Endothelial cell of umbilical vein (primary cell): ENCODE measurements around the gene CSNK1E. TPM values are rescaled to one million over a fixed set of nuclear protein-coding genes. Genes with fewer than 3 reads are reported as not detected.

Experiments used
- BruUV-seq: library from RNA; stranded (reverse); fragments of 400-500 nt; replicated peaks from 2 replicates; lab custom pipeline; 2021; lab: Mats Ljungman, UMichigan
- CTCF ChIA-PET: fragments of 300-600, 350-600 bp; sonication (Branson Sonifier 250); formaldehyde crosslinking; loops from one replicate; lab custom pipeline; 2021; ENCODE audit warnings: antibody characterized with exemption, inconsistent platforms; lab: Charles Lee
- POLR2A ChIA-PET: fragments of 300-600, 350-600 bp; sonication (Branson Sonifier 250); formaldehyde crosslinking; loops from one replicate; lab custom pipeline; 2021; ENCODE audit warnings: antibody characterized with exemption, inconsistent platforms; lab: Charles Lee
- DNase-seq: peaks from one replicate; pipeline ENCODE4 v3.0.0-alpha.2; 2011; ENCODE audit warnings: low read depth, low spot score
- FAIRE-seq: peaks from 2 replicates; lab custom pipeline; 2011; peaks lifted over from hg19 to GRCh38; lab: Jason Lieb, UNC
- H2AFZ ChIP-seq: 2 replicates; pipeline ENCODE4 v1.6.0; 2012; ENCODE audit warnings: low read depth, low read length, control low read depth, inconsistent platforms
- H3K27ac ChIP-seq: 2 replicates; pipeline ENCODE4 v1.5.1; 2011; ENCODE audit warnings: low read depth, mild to moderate bottlenecking, control low read depth, low read length, moderate library complexity; ENCODE audit not compliant: insufficient read depth
- H3K27me3 ChIP-seq, 2 experiments: 2 replicates each; pipeline versions ENCODE4 v1.6.0 to v1.6.1; 2011; ENCODE audit warnings: low read length in 2 of 2, mixed read lengths in 1 of 2; ENCODE audit not compliant: control insufficient read depth in 2 of 2, insufficient read depth in 2 of 2
- H3K36me3 ChIP-seq, 2 experiments: 2 replicates in 1 of 2; 3 replicates in 1 of 2; pipeline ENCODE4 v1.5.1; 2011; ENCODE audit warnings: low read length in 2 of 2, mild to moderate bottlenecking in 1 of 2, moderate library complexity in 1 of 2; ENCODE audit not compliant: control insufficient read depth in 2 of 2, insufficient read depth in 2 of 2; ENCODE audit errors: extremely low read depth in 1 of 2
- H3K4me1 ChIP-seq: 3 replicates; pipeline ENCODE4 v1.5.1; 2011; ENCODE audit warnings: mild to moderate bottlenecking, low read length; ENCODE audit not compliant: control insufficient read depth, insufficient read depth; ENCODE audit errors: extremely low read depth
- H3K4me2 ChIP-seq: 2 replicates; pipeline ENCODE4 v1.6.1; 2011; ENCODE audit warnings: low read length, control low read depth, mixed read lengths; ENCODE audit not compliant: insufficient read depth
- H3K4me3 ChIP-seq, 3 experiments: fragments of 200-600 bp in 1 of 3; sonication (generic), shearing (Covaris generic) in 1 of 3; replicated peaks in 1 of 3; 2 replicates each; pipeline ENCODE4 v1.5.1; 2011 to 2016; ENCODE audit warnings: control low read depth in 3 of 3, low read length in 3 of 3, mild to moderate bottlenecking in 2 of 3, inconsistent platforms in 1 of 3, low read depth in 1 of 3, moderate library complexity in 1 of 3; ENCODE audit not compliant: insufficient read depth in 1 of 3
- H3K79me2 ChIP-seq: 2 replicates; pipeline ENCODE4 v1.6.0; 2012; ENCODE audit warnings: low read length, inconsistent platforms; ENCODE audit not compliant: control insufficient read depth, insufficient read depth
- H3K9ac ChIP-seq: replicated peaks from 2 replicates; pipeline ENCODE3; 2011; ENCODE audit warnings: low read length, control low read depth; ENCODE audit not compliant: insufficient read depth; ENCODE audit errors: extremely low read depth
- H3K9me1 ChIP-seq: replicated peaks from 3 replicates; pipeline ENCODE4 v1.6.0; 2011; ENCODE audit warnings: mild to moderate bottlenecking, low read length; ENCODE audit not compliant: control insufficient read depth, insufficient read depth; ENCODE audit errors: extremely low read depth
- H3K9me3 ChIP-seq: replicated peaks from 2 replicates; pipeline ENCODE4 v1.5.1; 2012; ENCODE audit warnings: low read length, inconsistent platforms; ENCODE audit not compliant: control insufficient read depth, insufficient read depth
- H4K20me1 ChIP-seq: replicated peaks from 2 replicates; pipeline ENCODE3; 2011; ENCODE audit warnings: mild to moderate bottlenecking, low read length; ENCODE audit not compliant: control insufficient read depth, insufficient read depth; ENCODE audit errors: extremely low read depth
- CTCF ChIP-seq, 2 donors: IDR thresholded peaks; 1 replicate in 1 of 2; 2 replicates in 1 of 2; pipeline ENCODE4 v1.5.1; 2011; ENCODE audit warnings: low read length in 2 of 2, mild to moderate bottlenecking in 2 of 2, moderate library complexity in 2 of 2, control low read depth in 1 of 2, inconsistent platforms in 1 of 2, low read depth in 1 of 2; ENCODE audit not compliant: insufficient read depth in 1 of 2; ENCODE audit errors: extremely low read depth in 1 of 2
- EZH2 ChIP-seq: IDR thresholded peaks from 2 replicates; pipeline ENCODE4 v1.6.1; 2012; ENCODE audit warnings: borderline replicate concordance, low read depth, mild to moderate bottlenecking, moderate library complexity, low read length, inconsistent platforms; ENCODE audit not compliant: severe bottlenecking
- FOS ChIP-seq: IDR thresholded peaks from 2 replicates; pipeline ENCODE4 v1.6.1; 2011; ENCODE audit warnings: mild to moderate bottlenecking, low read length, moderate library complexity, borderline replicate concordance; ENCODE audit not compliant: insufficient read depth
- GATA2 ChIP-seq: IDR thresholded peaks from 2 replicates; pipeline ENCODE4 v1.7.0; 2011; ENCODE audit warnings: low read depth, mild to moderate bottlenecking, moderate library complexity, mixed read lengths, low read length; ENCODE audit not compliant: insufficient read length, insufficient read depth
- JUN ChIP-seq: IDR thresholded peaks from 2 replicates; pipeline ENCODE4 v1.6.1; 2011; ENCODE audit warnings: borderline replicate concordance, low read depth; ENCODE audit not compliant: insufficient read length, insufficient read depth
- MAX ChIP-seq: IDR thresholded peaks from 2 replicates; pipeline ENCODE4 v1.6.1; 2011; ENCODE audit not compliant: insufficient read depth, insufficient read length
- MYC ChIP-seq: IDR thresholded peaks from one replicate; pipeline ENCODE4 v1.6.1; 2011; ENCODE audit warnings: mild to moderate bottlenecking, low read depth, low read length
- POLR2A ChIP-seq: IDR thresholded peaks from 2 replicates; pipeline ENCODE4 v1.6.1; 2012; ENCODE audit warnings: low read depth, mild to moderate bottlenecking, control low read depth, low read length
- POLR2AphosphoS5 ChIP-seq: IDR thresholded peaks from 2 replicates; pipeline ENCODE4 v1.6.1; 2012; ENCODE audit warnings: low read depth, mild to moderate bottlenecking, control low read depth, low read length, moderate library complexity; ENCODE audit not compliant: insufficient read depth
- dilution Hi-C: fragments of 300-500 bp; cut with MboI; formaldehyde crosslinking; loops from one replicate; pipeline ENCODE4 v1.15.0; 2019; ENCODE audit warnings: low sequenced_read_pairs; ENCODE audit not compliant: extremely low pct_ligation_motif_present
- intact Hi-C: fragments of 100-400 bp; cut with micrococcal nuclease; formaldehyde crosslinking; loops from one replicate; pipeline ENCODE4 v1.10.0; 2022
- polyA plus RNA-seq, 4 experiments: library from polyadenylated mRNA; depleted of rRNA in 3 of 4; stranded (reverse) in 3 of 4; unstranded in 1 of 4; fragments of >200 nt; gene quantifications; 2 replicates each; pipeline versions ENCODE4 v1.2.1 to v1.2.3, GENCODE V29; 2011 to 2012; ENCODE audit warnings: missing spikeins in 1 of 4
- total RNA-seq: library from RNA; stranded (reverse); gene quantifications from 2 replicates; pipeline ENCODE4 v1.2.3, GENCODE V29; 2021

The CSNK1E gene
- total and polyA plus RNA-seq, 2 donors (not counting 3 experiments of a cell fraction or from before 2014, with no cell fraction given), result 259 to 262 TPM

DNA sequence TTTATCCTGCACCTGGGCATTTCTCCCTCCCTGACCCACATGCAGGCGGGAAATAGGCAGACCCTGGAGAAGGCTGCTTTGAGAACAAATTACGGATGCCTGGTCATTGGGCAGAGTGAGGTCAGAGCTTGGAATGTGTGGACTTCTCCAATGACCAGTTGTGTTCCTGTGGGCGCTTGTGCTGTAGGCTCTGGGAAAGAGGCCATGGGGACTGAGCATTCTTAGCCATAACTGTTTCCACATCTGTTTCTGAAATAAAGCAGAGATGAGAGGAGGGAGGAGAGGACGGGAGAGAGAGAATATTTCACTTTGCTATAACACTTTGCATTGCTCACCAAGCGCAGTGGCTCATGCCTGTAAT lies 33.2 kb downstream of the CSNK1E start:
- Histone ChIP-seq H3K4me1 (peaks cover 3% of the 10 kb centered on the region), H3K4me2 (no peak overlapping the region)

DNA sequence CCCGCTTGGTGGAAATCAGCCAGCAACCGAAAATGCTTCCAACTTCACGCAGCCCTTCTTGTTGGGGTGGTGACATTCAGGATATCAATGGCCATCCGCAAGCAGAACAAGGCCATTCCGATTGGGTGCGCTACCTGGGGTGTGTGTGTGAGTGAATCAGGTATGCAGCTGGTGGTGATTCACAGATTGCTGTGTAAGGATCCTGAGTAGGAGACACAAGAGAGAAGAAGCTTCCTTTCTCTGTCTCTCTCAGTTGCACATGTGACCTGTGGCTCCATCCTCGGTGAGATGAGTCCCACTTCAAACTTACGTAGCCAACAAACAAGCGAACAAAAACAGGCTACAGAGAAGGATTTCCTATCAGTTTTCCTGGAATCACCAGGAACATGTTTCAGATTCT lies 34.8 kb downstream of the CSNK1E start:
- POLR2A ChIA-PET, result no interaction called here
- Histone ChIP-seq H3K4me1 (peaks cover 3% of the 10 kb centered on the region), H3K27me3 (no peaks in the 10 kb centered on the region), H3K9me1 (no peaks in the 10 kb centered on the region), H3K4me2 (no peak overlapping the region), H4K20me1 (no peaks in the 10 kb centered on the region), H3K36me3 (no peaks in the 10 kb centered on the region), H3K27ac (no peak overlapping the region), H3K4me3 (no peak overlapping the region), H3K9me3 (no peaks in the 10 kb centered on the region), H3K79me2 (no peaks in the 10 kb centered on the region), H3K9ac (no peak overlapping the region), H2AFZ (no peak overlapping the region)
- intact Hi-C loops, result no loop called here
- no TSS peak for BruUV-seq
- no peak for DNase-seq
- no peak for FAIRE-seq
- dilution Hi-C loops, result no loop called here
- CTCF ChIA-PET, result interaction anchor here (0.9 to 1.2 kb wide), 2 partner anchors 20 to 230 kb away, joined by 3 to 6 read pairs; no protein-coding TSS in a partner anchor
- no peak for TF ChIP-seq CTCF (IDR thresholded peaks at IDR 0.05; ENCODE audit: extremely low read depth in 1 of 2, insufficient read depth in 1 of 2, low read depth in 1 of 2, low read length in 2 of 2)
- no peak for TF ChIP-seq GATA2
- TF ChIP-seq POLR2A, result no peak
- TF ChIP-seq POLR2AphosphoS5, result no peak
- no peak for TF ChIP-seq EZH2
- no peak for TF ChIP-seq MYC
- no peak for TF ChIP-seq MAX
- TF ChIP-seq FOS, result no peak
- no peak for TF ChIP-seq JUN

More for the DNA sequence above, 33.2 kb downstream of the CSNK1E start:
- Histone ChIP-seq H3K27ac (no peak overlapping the region), H3K4me3 (no peak overlapping the region), H3K9me3 (no peaks in the 10 kb centered on the region), H3K9me1 (no peaks in the 10 kb centered on the region), H3K79me2 (no peaks in the 10 kb centered on the region), H3K9ac (no peak overlapping the region), H3K36me3 (no peaks in the 10 kb centered on the region), H2AFZ (no peak overlapping the region), H4K20me1 (no peaks in the 10 kb centered on the region), H3K27me3 (no peaks in the 10 kb centered on the region)
- ChIA-PET CTCF (interaction anchor here (1.1 to 1.4 kb wide), 4 partner anchors 22 to 210 kb away, joined by 3 to 5 read pairs (median 4); no protein-coding TSS in a partner anchor), POLR2A (no interaction called here)
- FAIRE-seq (peak; percentile 53), DNase-seq (no peak)
- no peak for TF ChIP-seq CTCF (IDR thresholded peaks at IDR 0.05; ENCODE audit: extremely low read depth in 1 of 2, insufficient read depth in 1 of 2, low read depth in 1 of 2, low read length in 2 of 2)
- BruUV-seq, result no TSS peak
- intact Hi-C loops (no loop called here), dilution Hi-C loops (no loop called here)
